IMR-90 (cell line): ENCODE results near the gene SEMA4B. TPM values are rescaled to one million over a fixed set of nuclear protein-coding genes. Genes with fewer than 3 reads are reported as not detected.
A peak's percentile ranks its signal among the peaks of the same experiment; 100 is the strongest.

Source experiments
- ATAC-seq: fragments of 200-7000 bp; cut with Tn5 transposase; 2 replicates; pipeline ENCODE4 v1.9.1; 2020; ENCODE audit warnings: low read depth, mild to moderate bottlenecking, moderate library complexity
- BruUV-seq: library from RNA; stranded (reverse); fragments of 400-500 nt; replicated peaks from 2 replicates; lab custom pipeline; 2021; lab: Mats Ljungman, UMichigan
- CTCF ChIA-PET: fragments of 300-600 bp; formaldehyde crosslinking; extraction: SDS; loops from one replicate; lab custom pipeline; 2021; ENCODE audit warnings: antibody characterized with exemption; lab: Yijun Ruan, JAX
- POLR2A ChIA-PET: fragments of 300-600 bp; sonication (Branson Sonifier 250); formaldehyde crosslinking; loops from one replicate; lab custom pipeline; 2022; ENCODE audit warnings: antibody characterized with exemption; ENCODE audit not compliant: unreplicated experiment; lab: Charles Lee
- DNase-seq: peaks from one replicate; pipeline ENCODE4 v3.0.0; 2013
- H2AFZ ChIP-seq: replicated peaks from 2 replicates; pipeline ENCODE3; 2013; ENCODE audit warnings: low read length, mild to moderate bottlenecking; ENCODE audit not compliant: poor library complexity
- H2AK5ac ChIP-seq: 2 replicates; pipeline ENCODE4 v1.6.1; 2013; ENCODE audit warnings: low read depth, low read length, inconsistent platforms
- H2AK9ac ChIP-seq: replicated peaks from 2 replicates; pipeline ENCODE3; 2013; ENCODE audit warnings: mild to moderate bottlenecking, low read depth, low read length, moderate library complexity; ENCODE audit not compliant: poor library complexity
- H2BK120ac ChIP-seq: 2 replicates; pipeline ENCODE4 v1.6.1; 2013; ENCODE audit warnings: low read depth, low read length, inconsistent platforms
- H2BK15ac ChIP-seq: 3 replicates; pipeline ENCODE4 v1.6.1; 2013; ENCODE audit warnings: low read depth, low read length, inconsistent platforms
- H2BK20ac ChIP-seq: 2 replicates; pipeline ENCODE4 v1.6.1; 2013; ENCODE audit warnings: low read depth, mild to moderate bottlenecking, inconsistent platforms, low read length, moderate library complexity
- H2BK5ac ChIP-seq: 2 replicates; pipeline ENCODE4 v1.6.1; 2013; ENCODE audit warnings: mild to moderate bottlenecking, low read depth, low read length, inconsistent platforms; ENCODE audit not compliant: poor library complexity, severe bottlenecking
- H3K14ac ChIP-seq: replicated peaks from 2 replicates; pipeline ENCODE4 v1.6.1; 2013; ENCODE audit warnings: low read depth, low read length, inconsistent platforms
- H3K18ac ChIP-seq: 2 replicates; pipeline ENCODE4 v1.6.1; 2013; ENCODE audit warnings: low read depth, low read length, control low read depth
- H3K23ac ChIP-seq: 2 replicates; pipeline ENCODE4 v1.6.1; 2013; ENCODE audit warnings: low read depth, low read length, inconsistent platforms
- H3K27ac ChIP-seq: 2 replicates; pipeline ENCODE4 v1.5.1; 2013; ENCODE audit warnings: mild to moderate bottlenecking, control low read depth, low read length; ENCODE audit not compliant: insufficient read depth
- H3K27me3 ChIP-seq: 2 replicates; pipeline ENCODE4 v1.6.1; 2013; ENCODE audit warnings: low read length; ENCODE audit not compliant: control insufficient read depth, insufficient read depth
- H3K36me3 ChIP-seq: 2 replicates; pipeline ENCODE4 v1.6.1; 2013; ENCODE audit warnings: low read length, mixed read lengths; ENCODE audit not compliant: control insufficient read depth, insufficient read depth
- H3K4ac ChIP-seq: 2 replicates; pipeline ENCODE4 v1.6.1; 2013; ENCODE audit warnings: low read depth, low read length, inconsistent platforms
- H3K4me1 ChIP-seq: 2 replicates; pipeline ENCODE4 v1.6.1; 2013; ENCODE audit warnings: low read length, mixed read lengths; ENCODE audit not compliant: control insufficient read depth, insufficient read depth
- H3K4me2 ChIP-seq: 2 replicates; pipeline ENCODE4 v1.6.1; 2013; ENCODE audit warnings: low read depth, mild to moderate bottlenecking, control low read depth, low read length, moderate library complexity
- H3K4me3 ChIP-seq: 2 replicates; pipeline ENCODE4 v1.5.1; 2013; ENCODE audit warnings: low read depth, mild to moderate bottlenecking, control low read depth, low read length, moderate library complexity; ENCODE audit not compliant: insufficient read depth
- H3K56ac ChIP-seq: 2 replicates; pipeline ENCODE4 v1.6.1; 2013; ENCODE audit warnings: low read length, inconsistent platforms; ENCODE audit not compliant: insufficient read depth; ENCODE audit errors: extremely low read depth
- H3K79me1 ChIP-seq, 2 experiments: 2 replicates each; pipeline ENCODE4 v1.6.1; 2013; ENCODE audit warnings: low read length in 2 of 2, inconsistent platforms in 1 of 2, low read depth in 1 of 2
- H3K9ac ChIP-seq: 2 replicates; pipeline ENCODE4 v1.6.1; 2013; ENCODE audit warnings: low read depth, low read length, control low read depth
- H3K9me1 ChIP-seq: 2 replicates; pipeline ENCODE4 v1.6.1; 2013; ENCODE audit warnings: low read length, inconsistent platforms; ENCODE audit not compliant: insufficient read depth
- H3K9me3 ChIP-seq: 2 replicates; pipeline ENCODE4 v1.6.1; 2013; ENCODE audit warnings: low read length; ENCODE audit not compliant: control insufficient read depth, insufficient read depth
- H4K20me1 ChIP-seq: 2 replicates; pipeline ENCODE4 v1.6.1; 2013; ENCODE audit warnings: low read length, inconsistent platforms; ENCODE audit not compliant: insufficient read depth
- H4K5ac ChIP-seq: 2 replicates; pipeline ENCODE4 v1.6.1; 2013; ENCODE audit warnings: mild to moderate bottlenecking, low read depth, low read length, control low read depth
- H4K8ac ChIP-seq, 2 experiments: 2 replicates each; pipeline ENCODE4 v1.6.1; 2013; ENCODE audit warnings: low read depth in 2 of 2, low read length in 2 of 2, control low read depth in 1 of 2, inconsistent platforms in 1 of 2
- H4K91ac ChIP-seq: 2 replicates; pipeline ENCODE4 v1.6.1; 2013; ENCODE audit warnings: low read depth, low read length, inconsistent platforms; ENCODE audit not compliant: insufficient read depth
- BHLHE40 ChIP-seq: fragments of 150-350 bp; IDR thresholded peaks from 2 replicates; pipeline ENCODE4 v1.6.1; 2016; ENCODE audit warnings: mild to moderate bottlenecking, low read depth, low read length
- CEBPB ChIP-seq: IDR thresholded peaks from 2 replicates; pipeline ENCODE4 v1.6.1; 2012; ENCODE audit warnings: low read depth, low read length, improper control_type of control experiment
- CHD1 ChIP-seq: IDR thresholded peaks from 2 replicates; pipeline ENCODE4 v1.6.1; 2012; ENCODE audit warnings: low read depth, low read length, improper control_type of control experiment
- FOS ChIP-seq: fragments of 150-350 bp; IDR thresholded peaks from 2 replicates; pipeline ENCODE4 v1.6.1; 2016; ENCODE audit warnings: low read depth, low read length
- MAFK ChIP-seq: IDR thresholded peaks from 2 replicates; pipeline ENCODE4 v1.6.1; 2012; ENCODE audit warnings: low read depth, low read length, improper control_type of control experiment
- MAZ ChIP-seq: IDR thresholded peaks from 2 replicates; pipeline ENCODE4 v1.6.1; 2012; ENCODE audit warnings: low read depth, mild to moderate bottlenecking, low read length, improper control_type of control experiment, moderate library complexity, borderline replicate concordance
- MXI1 ChIP-seq: IDR thresholded peaks from 2 replicates; pipeline ENCODE4 v1.6.1; 2012; ENCODE audit warnings: low read depth, mild to moderate bottlenecking, low read length, moderate library complexity, borderline replicate concordance
- NFE2L2 ChIP-seq: fragments of 150-350 bp; IDR thresholded peaks from 2 replicates; pipeline ENCODE4 v1.6.1; 2016; ENCODE audit warnings: low read depth, mild to moderate bottlenecking, low read length
- POLR2A ChIP-seq: IDR thresholded peaks from 2 replicates; pipeline ENCODE4 v1.6.1; 2012; ENCODE audit warnings: mild to moderate bottlenecking, low read depth, low read length
- RAD21 ChIP-seq: IDR thresholded peaks from 2 replicates; pipeline ENCODE4 v1.6.1; 2012; ENCODE audit warnings: low read length, improper control_type of control experiment
- RCOR1 ChIP-seq: IDR thresholded peaks from 2 replicates; pipeline ENCODE4 v1.6.1; 2012; ENCODE audit warnings: mild to moderate bottlenecking, low read length, improper control_type of control experiment; ENCODE audit not compliant: insufficient replicate concordance
- RFX5 ChIP-seq: IDR thresholded peaks from 2 replicates; pipeline ENCODE4 v1.8.0; 2012; ENCODE audit warnings: low read depth, mild to moderate bottlenecking, low read length, moderate library complexity
- SMC3 ChIP-seq: fragments of 150-350 bp; IDR thresholded peaks from 2 replicates; pipeline ENCODE4 v1.6.1; 2016; ENCODE audit warnings: low read depth, mild to moderate bottlenecking, antibody characterized with exemption, low read length, moderate library complexity
- WGBS, 2 experiments: methylation state at CpG; one replicate each; pipeline versions ENCODE4 v1.1.5 to v1.1.7; 2013; ENCODE audit warnings: missing lambda C conversion rate in 2 of 2; ENCODE audit not compliant: insufficient read length in 1 of 2; ENCODE audit errors: extremely low coverage in 2 of 2; 5-methylcytosine and 5-hydroxymethylcytosine counted together
- dilution Hi-C: fragments of 300-500 bp; cut with HindIII; formaldehyde crosslinking; loops from one replicate; pipeline ENCODE4 v1.14.3; 2018; ENCODE audit warnings: low sequenced_read_pairs; ENCODE audit not compliant: unreplicated experiment
- in situ Hi-C: fragments of 300-500 bp; cut with MboI; formaldehyde crosslinking; loops from 3 replicates; pipeline ENCODE4 v1.14.3; 2019; ENCODE audit warnings: low sequenced_read_pairs, inconsistent platforms, mixed read lengths
- intact Hi-C: fragments of 100-400 bp; cut with micrococcal nuclease; formaldehyde crosslinking; loops from 2 replicates; pipeline ENCODE4 v1.10.0; 2022
- polyA plus RNA-seq, 3 experiments: library from polyadenylated mRNA; depleted of rRNA; stranded (reverse); fragments of >200 nt; gene quantifications; 2 replicates each; pipeline ENCODE4 v1.2.3, GENCODE V29; 2012; ENCODE audit warnings: low replicate concordance in 1 of 3
- total RNA-seq: library from RNA; depleted of rRNA; stranded (reverse); fragments of >200 nt; gene quantifications from 2 replicates; pipeline ENCODE4 v1.2.3, GENCODE V29; 2012
- TF ChIP-seq, protein P1 (sequence below): fragments of 150-350 bp; IDR thresholded peaks from 2 replicates; pipeline ENCODE4 v1.6.1; 2017; ENCODE audit warnings: mild to moderate bottlenecking, antibody characterized with exemption, low read length, low read depth
- TF ChIP-seq, protein P2 (sequence below): conservative IDR thresholded peaks from 2 replicates; pipeline ENCODE4 v1.5.1; 2012; ENCODE audit warnings: mild to moderate bottlenecking, low read depth, low read length, improper control_type of control experiment
- TF ChIP-seq, protein P3 (sequence below): fragments of 150-350 bp; IDR thresholded peaks from 2 replicates; pipeline ENCODE4 v1.6.1; 2016; ENCODE audit warnings: low read depth, mild to moderate bottlenecking, low read length, moderate library complexity, borderline replicate concordance

Gene SEMA4B
- total and polyA plus RNA-seq, 2 of the 4 experiments (the other 2 are of a cell fraction) = 5.0 to 22.5 TPM

DNA sequence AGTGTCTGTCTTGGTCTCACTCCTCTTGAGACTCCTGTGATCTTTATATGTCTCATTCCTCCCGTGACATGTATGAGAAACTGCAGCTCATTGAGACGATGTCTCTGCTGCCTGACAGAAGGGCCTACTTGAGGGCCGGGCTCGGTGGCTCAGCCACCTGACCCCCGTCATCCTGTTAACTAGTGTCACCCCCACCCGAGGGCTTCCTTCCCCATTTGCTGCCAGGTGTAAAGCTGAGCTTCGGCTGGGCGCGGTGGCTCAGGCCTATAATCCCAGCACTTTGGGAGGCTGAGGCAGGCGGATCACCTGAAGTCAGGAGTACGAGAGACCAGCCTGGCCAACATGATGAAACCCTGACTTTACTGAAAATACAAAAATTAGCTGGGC is 12.7 kb downstream of the SEMA4B start:
- intact Hi-C loops = loop anchor here (2.0 kb wide), 1 partner anchor 107 kb away; no protein-coding TSS in a partner anchor
- no peak overlapping the region for H3K4ac ChIP-seq
- no peak overlapping the region for H3K4me2 ChIP-seq
- dilution Hi-C loops = no loop called here
- no peak overlapping the region for H4K5ac ChIP-seq
- no TSS peak for BruUV-seq
- no peak overlapping the region for H2BK20ac ChIP-seq
- no peak overlapping the region for H3K9ac ChIP-seq
- no peak overlapping the region for H2AFZ ChIP-seq
- H3K36me3 ChIP-seq = peaks cover 7% of the 10 kb centered on the region
- TF ChIP-seq, protein P1, sequence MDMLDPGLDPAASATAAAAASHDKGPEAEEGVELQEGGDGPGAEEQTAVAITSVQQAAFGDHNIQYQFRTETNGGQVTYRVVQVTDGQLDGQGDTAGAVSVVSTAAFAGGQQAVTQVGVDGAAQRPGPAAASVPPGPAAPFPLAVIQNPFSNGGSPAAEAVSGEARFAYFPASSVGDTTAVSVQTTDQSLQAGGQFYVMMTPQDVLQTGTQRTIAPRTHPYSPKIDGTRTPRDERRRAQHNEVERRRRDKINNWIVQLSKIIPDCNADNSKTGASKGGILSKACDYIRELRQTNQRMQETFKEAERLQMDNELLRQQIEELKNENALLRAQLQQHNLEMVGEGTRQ = no peak
- TF ChIP-seq RCOR1 = no peak
- no peak for TF ChIP-seq NFE2L2
- TF ChIP-seq MAFK = no peak
- TF ChIP-seq CHD1 = no peak
- TF ChIP-seq POLR2A = no peak
- no peak for TF ChIP-seq BHLHE40
- no peak for TF ChIP-seq MAZ
- TF ChIP-seq SMC3 = no peak
- TF ChIP-seq, protein P2, sequence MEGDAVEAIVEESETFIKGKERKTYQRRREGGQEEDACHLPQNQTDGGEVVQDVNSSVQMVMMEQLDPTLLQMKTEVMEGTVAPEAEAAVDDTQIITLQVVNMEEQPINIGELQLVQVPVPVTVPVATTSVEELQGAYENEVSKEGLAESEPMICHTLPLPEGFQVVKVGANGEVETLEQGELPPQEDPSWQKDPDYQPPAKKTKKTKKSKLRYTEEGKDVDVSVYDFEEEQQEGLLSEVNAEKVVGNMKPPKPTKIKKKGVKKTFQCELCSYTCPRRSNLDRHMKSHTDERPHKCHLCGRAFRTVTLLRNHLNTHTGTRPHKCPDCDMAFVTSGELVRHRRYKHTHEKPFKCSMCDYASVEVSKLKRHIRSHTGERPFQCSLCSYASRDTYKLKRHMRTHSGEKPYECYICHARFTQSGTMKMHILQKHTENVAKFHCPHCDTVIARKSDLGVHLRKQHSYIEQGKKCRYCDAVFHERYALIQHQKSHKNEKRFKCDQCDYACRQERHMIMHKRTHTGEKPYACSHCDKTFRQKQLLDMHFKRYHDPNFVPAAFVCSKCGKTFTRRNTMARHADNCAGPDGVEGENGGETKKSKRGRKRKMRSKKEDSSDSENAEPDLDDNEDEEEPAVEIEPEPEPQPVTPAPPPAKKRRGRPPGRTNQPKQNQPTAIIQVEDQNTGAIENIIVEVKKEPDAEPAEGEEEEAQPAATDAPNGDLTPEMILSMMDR = no peak
- TF ChIP-seq FOS = no peak
- TF ChIP-seq RAD21 = no peak
- TF ChIP-seq RFX5 = no peak
- TF ChIP-seq, protein P3, sequence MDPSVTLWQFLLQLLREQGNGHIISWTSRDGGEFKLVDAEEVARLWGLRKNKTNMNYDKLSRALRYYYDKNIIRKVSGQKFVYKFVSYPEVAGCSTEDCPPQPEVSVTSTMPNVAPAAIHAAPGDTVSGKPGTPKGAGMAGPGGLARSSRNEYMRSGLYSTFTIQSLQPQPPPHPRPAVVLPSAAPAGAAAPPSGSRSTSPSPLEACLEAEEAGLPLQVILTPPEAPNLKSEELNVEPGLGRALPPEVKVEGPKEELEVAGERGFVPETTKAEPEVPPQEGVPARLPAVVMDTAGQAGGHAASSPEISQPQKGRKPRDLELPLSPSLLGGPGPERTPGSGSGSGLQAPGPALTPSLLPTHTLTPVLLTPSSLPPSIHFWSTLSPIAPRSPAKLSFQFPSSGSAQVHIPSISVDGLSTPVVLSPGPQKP = no peak
- TF ChIP-seq MXI1 = no peak
- TF ChIP-seq CEBPB = no peak
- ChIA-PET CTCF (no interaction called here), POLR2A (no interaction called here)
- H4K8ac ChIP-seq = no peak overlapping the region
- no peaks in the 10 kb centered on the region for H3K27me3 ChIP-seq
- H3K27ac ChIP-seq = no peak overlapping the region
- no peak overlapping the region for H2BK120ac ChIP-seq
- H3K9me1 ChIP-seq = peaks cover 5% of the 10 kb centered on the region
- DNase-seq (no peak), ATAC-seq (no peak)
- WGBS, 2 experiments = 94% methylated on average over 6 of the region's 11 CpGs; no CpG with 5 or more reads in 1 of the 2 experiments
- H2AK5ac ChIP-seq = no peak overlapping the region
- no peak overlapping the region for H3K56ac ChIP-seq
- H3K23ac ChIP-seq = no peak overlapping the region
- no peak overlapping the region for H3K18ac ChIP-seq
- peaks cover 13 to 37% of the 10 kb centered on the region in 2 experiments; a peak in 3 of 4 replicates for H3K79me1 ChIP-seq
- peak overlapping the region; percentile 5 for H2AK9ac ChIP-seq
- no peaks in the 10 kb centered on the region; the same call in 1 of the 2 replicates for H4K20me1 ChIP-seq
- H4K91ac ChIP-seq = no peak overlapping the region
- no peak overlapping the region for H3K14ac ChIP-seq
- no peak overlapping the region for H2BK15ac ChIP-seq
- H3K4me3 ChIP-seq = no peak overlapping the region
- in situ Hi-C loops = no loop called here
- no peaks in the 10 kb centered on the region for H3K9me3 ChIP-seq
- H3K4me1 ChIP-seq = peaks cover 6% of the 10 kb centered on the region
- H2BK5ac ChIP-seq = no peak overlapping the region
